Hematopoietic multipotent progenitor cell treated with erythropoietin and hydrocortisone succinate and interleukin-3 and kit ligand, for 17 days (in vitro differentiated cells): Measurements from ENCODE around the gene FBXO31.

Source experiments
- DNase-seq: peaks from one replicate; pipeline ENCODE4 v3.0.0-alpha.2; 2015; ENCODE audit warnings: low spot score

The FBXO31 gene

DNA sequence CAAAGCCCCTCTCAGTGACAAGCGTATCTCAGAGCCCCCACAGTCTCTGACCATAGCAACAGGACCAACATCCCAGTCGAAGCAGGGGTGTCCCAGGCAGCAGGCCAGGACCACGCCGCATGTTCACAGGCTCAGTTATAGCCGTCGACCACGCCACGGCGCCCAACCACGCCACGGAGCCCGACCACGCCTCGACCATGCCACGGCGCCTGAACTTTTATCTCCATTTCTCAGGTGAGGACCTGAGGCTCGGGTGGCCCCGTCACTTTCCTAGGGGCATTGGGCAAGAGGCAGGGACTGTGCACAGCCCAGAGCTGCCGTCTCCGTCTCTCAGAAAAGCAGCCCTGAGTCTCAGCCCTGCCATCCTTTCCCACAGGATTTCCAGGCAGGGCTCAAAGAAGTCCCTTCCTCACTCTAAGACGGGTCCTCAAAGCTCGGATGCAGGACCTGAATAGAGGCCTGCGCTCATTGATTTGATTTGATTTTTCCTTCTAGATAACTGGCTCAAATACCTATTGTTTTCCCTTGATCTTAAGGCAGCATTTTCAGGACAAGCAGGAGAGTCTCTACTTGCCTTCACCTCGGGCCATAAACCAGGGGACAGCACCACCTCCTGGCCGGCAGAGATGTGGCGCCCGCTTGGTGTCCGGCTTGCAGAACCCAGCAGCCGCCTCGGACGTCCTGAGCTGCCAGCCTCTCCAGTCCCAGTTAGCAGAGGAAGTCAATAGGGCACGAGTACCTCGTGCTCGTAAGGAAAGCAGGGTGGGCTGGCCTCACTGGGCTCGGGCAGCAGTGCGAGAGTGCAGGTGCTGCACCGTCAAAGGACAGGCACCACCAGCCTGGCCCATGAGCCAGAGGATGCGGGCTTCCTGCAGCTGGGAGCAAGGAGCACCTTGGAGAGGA lies 105.1 kb downstream of the FBXO31 start:
- DNase-seq: peak; percentile 30
